HG03139 (cell line): ENCODE results near the gene CLDN5.

ENCODE experiments used
- ATAC-seq: cut with Tn5 transposase; IDR thresholded peaks from one replicate; pipeline ENCODE4 v1.9.1; 2021; ENCODE audit not compliant: unreplicated experiment

Gene CLDN5

GRCh38 chr22:19524170-19525115 is at the start of gene CLDN5:
CLDN5 (minus strand) TSS chr22:19524410; CDS start chr22:19524255, 155 bp downstream.
- ATAC-seq: no peak

DNA sequence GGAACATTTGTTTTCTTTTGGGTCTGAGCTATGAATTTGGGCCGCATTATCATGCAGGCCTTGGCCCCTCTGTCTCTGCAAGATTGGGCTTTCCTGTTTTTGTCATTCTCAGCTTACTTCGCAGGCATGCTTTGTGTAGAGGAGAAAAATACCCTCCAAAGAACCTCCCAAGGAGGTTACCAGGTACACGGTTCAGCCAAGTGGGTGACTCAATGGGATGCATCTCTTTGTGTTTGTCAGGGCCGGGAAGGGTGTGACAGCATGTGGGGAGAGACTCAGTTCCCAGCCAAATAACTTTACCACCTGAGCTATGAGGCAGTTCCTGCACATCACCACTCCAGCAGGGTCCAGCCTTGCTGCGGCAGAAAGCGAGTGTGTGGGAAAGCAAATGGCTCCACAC is 47.8 kb upstream of the CLDN5 start:
- ATAC-seq: no peak

- no peak for ATAC-seq
Measured at GRCh38 chr22:19571207-19571795, 47.1 kb upstream of the CLDN5 start.

- ATAC-seq: no peak
Measured at GRCh38 chr22:19569976-19570375, 45.8 kb upstream of the CLDN5 start.

GRCh38 chr22:19569276-19569640 is 45.0 kb upstream of the CLDN5 start:
- ATAC-seq: no peak

DNA sequence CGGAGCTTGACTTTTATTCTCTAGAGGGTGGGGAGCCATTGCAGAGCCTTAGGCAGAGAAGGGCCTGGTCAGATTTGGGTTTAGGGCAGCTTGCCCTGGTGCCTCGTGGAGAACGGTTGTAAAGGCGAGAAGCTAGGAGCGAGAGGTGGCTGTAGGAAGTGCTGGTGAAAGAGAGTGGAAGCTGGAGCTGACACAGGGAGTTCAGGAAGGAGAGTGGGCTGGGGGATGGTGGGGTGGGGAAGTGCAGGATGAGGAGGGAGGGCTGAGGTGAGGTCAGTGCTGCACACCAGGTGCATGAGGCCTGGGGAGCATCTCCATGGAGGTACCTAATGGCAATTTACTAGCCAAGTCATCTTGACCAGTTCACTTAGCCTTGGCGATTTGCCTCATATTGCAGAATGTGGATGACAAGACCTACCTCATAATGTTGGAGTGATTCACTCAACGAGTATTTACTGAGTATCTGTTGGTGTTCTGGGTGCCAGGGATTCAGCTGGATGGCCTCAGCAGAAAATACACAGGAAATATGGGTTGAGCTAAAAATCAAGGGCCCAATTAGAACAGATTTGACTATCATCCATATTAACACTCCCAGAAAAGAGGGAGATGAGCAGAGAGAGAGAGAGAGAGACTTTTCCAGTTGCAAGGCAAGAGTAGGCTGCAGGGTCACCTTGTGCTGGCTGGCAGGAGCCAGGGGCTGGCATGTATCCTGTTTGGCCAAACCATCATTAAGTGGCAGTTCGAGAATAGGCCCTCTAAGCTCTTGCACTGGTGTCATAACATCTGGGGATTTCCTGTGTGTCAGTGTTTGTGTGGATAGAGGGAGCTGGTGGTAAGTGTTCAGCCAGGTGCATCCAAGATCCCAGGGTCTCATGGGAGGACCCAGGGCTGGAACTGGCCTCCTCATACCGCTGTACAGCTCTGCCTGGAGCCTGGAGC is 44.4 kb upstream of the CLDN5 start:
- no peak for ATAC-seq

DNA sequence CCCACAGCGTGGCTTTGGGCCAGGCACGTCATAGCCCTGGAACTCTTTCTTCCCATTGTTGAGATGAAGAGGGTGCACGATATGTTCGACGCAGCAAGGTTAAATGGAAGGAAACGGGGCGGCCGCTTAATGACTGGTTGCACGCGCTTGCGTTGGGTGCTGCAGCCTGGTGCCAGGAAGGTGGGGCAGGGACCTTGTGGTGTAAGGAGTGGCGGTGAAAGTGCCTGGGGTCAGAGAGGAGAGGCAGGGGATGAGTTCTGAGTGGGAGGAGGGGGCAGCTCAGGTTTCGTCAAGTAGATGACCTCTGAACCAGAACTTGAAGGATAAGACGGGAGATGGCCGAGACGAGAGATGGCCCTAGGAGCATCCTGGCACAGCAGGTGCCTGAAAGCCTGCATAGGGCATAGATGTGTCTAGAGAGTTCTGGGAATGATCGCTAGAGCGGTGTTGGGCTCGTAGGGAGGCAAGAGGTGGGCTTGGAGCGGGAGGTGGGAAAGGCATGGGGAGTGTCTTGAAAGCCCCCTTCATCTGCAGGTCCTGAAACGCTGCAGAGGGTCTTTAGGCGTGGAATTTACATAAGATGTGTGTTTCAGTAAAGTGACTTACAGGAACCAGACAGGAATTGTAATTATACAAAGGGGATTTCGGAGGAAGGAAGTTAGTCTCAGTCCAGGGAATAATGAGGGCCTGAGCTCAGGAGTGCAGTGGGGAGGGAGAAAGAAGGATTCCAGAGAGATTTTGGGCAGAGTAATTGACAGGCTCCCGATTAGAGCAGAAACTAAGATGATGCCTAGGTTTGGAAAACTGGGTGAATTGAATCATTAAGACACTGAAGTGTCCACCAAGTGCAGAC is 43.2 kb upstream of the CLDN5 start:
- ATAC-seq: no peak

- ATAC-seq: no peak
Measured at GRCh38 chr22:19566279-19567156, 42.3 kb upstream of the CLDN5 start.

GRCh38 chr22:19565382-19566278 is 41.4 kb upstream of the CLDN5 start:
- no peak for ATAC-seq

- no peak for ATAC-seq
Measured at GRCh38 chr22:19559956-19560355, 35.7 kb upstream of the CLDN5 start.

DNA sequence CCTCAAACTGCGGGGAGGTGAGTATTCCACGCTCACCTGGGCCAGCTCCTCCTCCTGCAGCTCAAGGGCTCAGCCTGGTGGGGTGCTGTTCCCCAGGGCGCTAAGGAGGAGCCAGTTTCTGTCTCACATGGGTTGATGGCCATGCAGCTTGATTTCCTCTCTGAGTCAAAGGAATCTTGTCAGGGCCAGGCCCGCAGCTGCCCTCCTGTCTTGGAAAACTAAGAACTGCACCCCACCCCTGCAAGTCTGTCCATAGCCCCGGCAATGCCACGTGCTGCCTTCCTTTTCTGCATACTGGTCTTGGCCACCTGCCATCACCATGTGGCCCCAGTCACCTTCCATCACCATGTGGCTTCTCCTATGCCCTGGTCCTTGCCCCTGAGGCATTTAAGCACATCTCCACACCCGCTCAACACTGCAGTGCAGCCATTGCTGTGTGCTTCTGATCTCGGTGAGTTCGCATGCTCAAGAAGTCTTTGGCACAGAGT is 35.2 kb upstream of the CLDN5 start:
- no peak for ATAC-seq

DNA sequence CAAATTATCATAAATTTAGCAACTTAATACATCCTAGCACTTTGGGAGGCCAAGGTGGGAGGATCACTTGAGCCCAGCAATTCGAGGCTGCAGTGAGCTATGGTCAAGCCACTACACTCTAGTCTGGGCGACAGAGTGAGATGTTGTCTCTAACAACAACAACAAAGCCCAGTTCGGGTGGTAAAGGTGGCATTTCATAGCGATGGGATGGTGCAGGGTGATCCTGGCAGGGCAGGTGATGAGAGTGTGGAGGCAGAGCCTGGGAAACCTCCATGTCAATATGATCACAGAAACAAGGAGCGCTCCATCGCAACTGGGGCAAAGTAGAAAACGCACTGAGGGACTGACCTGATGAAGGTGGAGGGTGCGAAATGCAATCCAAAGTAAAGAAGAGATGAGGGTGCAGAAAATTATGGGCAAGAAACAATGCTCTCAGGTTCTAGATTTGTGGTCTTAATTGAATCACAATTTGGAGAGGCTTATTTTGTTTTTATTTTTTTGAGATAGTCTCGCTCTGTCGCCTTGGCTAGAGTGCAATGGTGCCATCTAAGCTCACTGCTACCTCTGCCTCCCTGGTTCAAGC is 32.8 kb upstream of the CLDN5 start:
- no peak for ATAC-seq

DNA sequence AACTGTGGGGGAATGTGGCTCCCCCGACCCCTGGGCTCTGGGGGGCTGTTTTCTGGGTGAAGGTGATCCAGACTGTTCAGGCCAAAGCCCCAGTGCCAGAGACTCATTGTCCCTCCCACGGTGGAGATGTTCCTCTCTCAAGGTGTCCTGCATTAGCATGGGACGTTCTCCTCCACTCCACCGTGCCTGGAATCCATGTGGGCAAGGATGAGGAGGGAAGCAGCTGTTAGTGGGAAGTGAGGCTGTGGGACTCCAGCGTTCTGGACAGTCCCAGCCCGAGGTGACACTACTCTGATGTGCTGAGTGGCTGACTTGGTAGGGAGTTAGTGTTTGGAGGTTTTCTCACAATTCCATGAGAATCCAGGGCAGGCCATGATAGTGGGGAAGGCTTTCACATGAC is 31.4 kb upstream of the CLDN5 start:
- no peak for ATAC-seq

DNA sequence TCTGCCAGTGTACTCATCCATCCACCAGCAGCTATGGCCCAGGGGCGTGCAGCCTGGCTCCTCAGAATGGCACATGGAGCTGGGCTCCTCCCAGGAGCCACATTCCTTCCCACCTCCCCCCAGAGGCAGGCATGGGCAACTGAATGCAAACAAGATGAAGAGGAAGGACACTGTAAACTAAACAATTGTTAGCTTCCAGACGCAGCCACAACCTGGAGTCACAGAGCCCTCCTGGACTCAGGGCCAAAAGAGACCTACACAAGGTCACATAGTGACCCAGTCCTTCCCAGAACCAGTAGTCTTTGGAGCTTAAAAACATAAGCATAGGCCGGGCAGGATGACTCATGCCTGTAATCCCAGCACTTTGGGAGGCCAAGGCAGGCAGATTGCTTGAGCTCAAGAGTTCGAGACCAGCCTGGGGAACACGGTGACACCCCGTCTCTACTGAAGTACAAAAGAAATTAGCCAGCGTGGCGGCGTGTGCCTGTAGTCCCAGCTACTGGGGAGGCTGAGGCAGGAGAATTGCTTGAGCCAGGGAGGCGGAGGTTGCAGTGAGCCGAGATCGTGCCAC is 30.7 kb upstream of the CLDN5 start:
- ATAC-seq: no peak

DNA sequence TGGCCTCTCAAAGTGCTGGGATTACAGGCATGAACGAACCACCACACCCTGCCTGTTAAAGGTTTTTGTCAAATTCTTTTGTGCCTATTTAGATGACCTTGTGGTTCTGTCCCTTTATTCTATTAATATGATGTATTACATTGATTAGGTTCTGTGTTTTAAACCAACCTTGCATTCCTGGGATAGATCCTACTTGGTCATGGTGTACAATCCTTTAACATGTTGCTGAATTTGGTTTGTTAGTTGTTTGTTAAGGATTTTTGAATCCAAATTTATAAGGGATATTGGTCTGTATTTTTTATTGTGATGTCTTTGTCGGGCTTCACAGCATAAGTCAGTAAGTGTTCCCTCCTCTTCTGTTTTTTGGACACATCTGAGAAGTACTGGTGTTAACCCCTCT is 29.0 kb upstream of the CLDN5 start:
- ATAC-seq: no peak

- no peak for ATAC-seq
Measured at GRCh38 chr22:19550382-19550781, 26.2 kb upstream of the CLDN5 start.

- ATAC-seq: no peak
Measured at GRCh38 chr22:19549428-19549827, 25.2 kb upstream of the CLDN5 start.

DNA sequence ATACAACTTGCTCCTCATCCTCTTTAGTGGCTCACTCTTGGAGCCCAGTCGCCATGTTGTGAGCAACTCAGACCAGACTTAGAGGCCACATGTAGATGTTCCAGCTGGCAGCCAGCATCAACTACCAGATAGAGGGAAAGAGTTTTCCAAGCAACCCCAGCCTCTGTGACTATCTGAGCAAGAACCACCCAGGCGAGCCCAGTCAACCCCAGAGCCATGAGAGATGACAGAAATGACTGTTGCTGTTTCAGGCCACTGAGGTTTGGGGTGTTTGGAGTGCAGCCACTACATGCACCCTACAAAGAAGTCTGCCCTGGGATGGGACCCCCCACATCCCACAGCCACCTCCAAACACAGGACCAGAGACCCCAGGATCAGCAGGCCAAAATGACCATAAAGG is 24.8 kb upstream of the CLDN5 start:
- no peak for ATAC-seq
